ENCODE data around the gene TCEA2.

The TCEA2 gene

DNA sequence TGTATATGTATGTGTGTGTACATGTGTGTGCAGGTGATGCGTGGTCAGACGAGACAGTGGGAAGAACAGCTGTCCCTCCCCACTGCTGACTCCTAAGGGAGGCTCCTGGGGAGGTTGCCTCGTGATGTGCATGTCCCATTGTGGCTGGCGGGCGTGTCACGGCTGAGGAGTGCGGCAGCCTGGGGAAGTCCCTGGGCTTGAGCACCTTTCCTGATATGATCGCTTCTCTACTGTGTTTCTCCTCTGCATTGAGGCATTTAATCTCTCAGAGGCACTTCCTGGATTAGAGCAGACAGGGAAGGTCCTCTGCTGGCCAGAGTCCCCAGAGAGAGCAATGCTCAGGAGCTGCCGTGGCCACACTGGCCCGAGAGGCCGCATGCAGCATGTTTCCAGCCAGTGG is 32.9 kb downstream of the TCEA2 start:
- Histone ChIP-seq H3K9me3 (ENCODE audit: control extremely low read depth in 1 of 5, control insufficient read depth in 4 of 5, insufficient read depth in 2 of 5, low read depth in 1 of 5, low read length in 4 of 5) (no peaks in the 10 kb centered on the region), H3K4me1 (ENCODE audit: control extremely low read depth in 1 of 4, control insufficient read depth in 4 of 4, insufficient read depth in 4 of 4, low read length in 3 of 4) (peaks cover 0 to 3% (median 0%) of the 10 kb centered on the region in 4 experiments), H3K36me3 (ENCODE audit: control insufficient read depth in 4 of 4, insufficient read depth in 4 of 4, low read length in 3 of 4) (peaks cover 2 to 43% (median 15%) of the 10 kb centered on the region in 4 experiments), H3K27me3 (replicated peaks in 2 of 5; ENCODE audit: control insufficient read depth in 4 of 5, insufficient read depth in 5 of 5, low read length in 4 of 5) (no peaks in the 10 kb centered on the region), H3K4me3 (ENCODE audit: control insufficient read depth in 1 of 7, extremely low read depth in 1 of 7, insufficient read depth in 4 of 7, low read depth in 2 of 7, low read length in 6 of 7) (no peak overlapping the region), H3K27ac (ENCODE audit: insufficient read depth in 1 of 2, low read depth in 1 of 2, low read length in 2 of 2, poor library complexity in 1 of 2, severe bottlenecking in 2 of 2) (no peak overlapping the region)
- ChIA-PET POLR2A (no interaction called here), CTCF (interaction anchor here (0.9 to 2.2 kb wide), 4 partner anchors 10 to 24 kb away, joined by 3 to 10 read pairs (median 4); partner anchors contain the start of gene LKAAEAR1)
- no peak for DNase-seq
- 95% methylated on average over 9 of the region's 11 CpGs for WGBS (ENCODE audit: insufficient coverage)

DNA sequence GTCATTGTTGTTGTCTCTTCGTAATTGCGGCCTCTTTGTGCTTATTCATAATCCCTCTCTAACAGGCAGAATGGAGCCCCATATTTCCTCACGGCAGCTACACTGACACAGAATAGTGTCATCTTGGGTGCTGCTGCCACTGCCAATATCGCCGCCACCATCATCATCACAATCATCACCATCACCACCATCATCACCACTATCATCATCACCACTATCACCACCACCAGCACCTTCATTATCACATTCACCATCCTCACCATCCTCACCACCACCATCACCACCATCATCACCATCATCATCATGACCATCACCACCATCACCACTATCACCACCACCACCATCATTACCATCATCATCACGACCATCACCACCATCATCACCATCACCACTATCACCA is 33.5 kb downstream of the TCEA2 start:
- CTCF ChIA-PET = interaction anchor here (0.9 to 2.2 kb wide), 3 partner anchors 13 to 23 kb away, joined by 3 to 10 read pairs (median 4); partner anchors contain the start of gene LKAAEAR1
- 93% methylated on average over 5 of the region's 6 CpGs for WGBS (ENCODE audit: insufficient coverage)

DNA sequence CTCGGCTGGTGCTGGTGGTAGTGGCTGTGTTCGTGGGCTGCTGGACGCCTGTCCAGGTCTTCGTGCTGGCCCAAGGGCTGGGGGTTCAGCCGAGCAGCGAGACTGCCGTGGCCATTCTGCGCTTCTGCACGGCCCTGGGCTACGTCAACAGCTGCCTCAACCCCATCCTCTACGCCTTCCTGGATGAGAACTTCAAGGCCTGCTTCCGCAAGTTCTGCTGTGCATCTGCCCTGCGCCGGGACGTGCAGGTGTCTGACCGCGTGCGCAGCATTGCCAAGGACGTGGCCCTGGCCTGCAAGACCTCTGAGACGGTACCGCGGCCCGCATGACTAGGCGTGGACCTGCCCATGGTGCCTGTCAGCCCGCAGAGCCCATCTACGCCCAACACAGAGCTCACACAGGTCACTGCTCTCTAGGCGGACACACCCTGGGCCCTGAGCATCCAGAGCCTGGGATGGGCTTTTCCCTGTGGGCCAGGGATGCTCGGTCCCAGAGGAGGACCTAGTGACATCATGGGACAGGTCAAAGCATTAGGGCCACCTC is 35.5 kb downstream of the TCEA2 start:
- no peak overlapping the region for H3K4me3 ChIP-seq (ENCODE audit: control insufficient read depth in 1 of 7, extremely low read depth in 1 of 7, insufficient read depth in 4 of 7, low read depth in 2 of 7, low read length in 6 of 7)
- ChIA-PET POLR2A (no interaction called here), CTCF (interaction anchor here (1.3 to 4.9 kb wide), 5 partner anchors 11 to 46 kb away, joined by 4 to 28 read pairs (median 7); partner anchors contain the start of genes LKAAEAR1 and NPBWR2)
- H3K9me3 ChIP-seq (ENCODE audit: control extremely low read depth in 1 of 5, control insufficient read depth in 4 of 5, insufficient read depth in 2 of 5, low read depth in 1 of 5, low read length in 4 of 5) = no peaks in the 10 kb centered on the region
- WGBS (ENCODE audit: insufficient coverage) = 98% methylated on average over 26 of the region's 28 CpGs
- H3K27ac ChIP-seq (ENCODE audit: insufficient read depth in 1 of 2, low read depth in 1 of 2, low read length in 2 of 2, poor library complexity in 1 of 2, severe bottlenecking in 2 of 2) = no peak overlapping the region
- H3K4me1 ChIP-seq (ENCODE audit: control extremely low read depth in 1 of 4, control insufficient read depth in 4 of 4, insufficient read depth in 4 of 4, low read length in 3 of 4) = peaks cover 0 to 13% (median 11%) of the 10 kb centered on the region in 4 experiments
- H3K36me3 ChIP-seq (ENCODE audit: control insufficient read depth in 4 of 4, insufficient read depth in 4 of 4, low read length in 3 of 4) = peaks cover 2 to 43% (median 15%) of the 10 kb centered on the region in 4 experiments
- no peak for DNase-seq
- H3K27me3 ChIP-seq (replicated peaks in 2 of 5; ENCODE audit: control insufficient read depth in 4 of 5, insufficient read depth in 5 of 5, low read length in 4 of 5) = peaks cover 0 to 3% (median 0%) of the 10 kb centered on the region in 5 experiments

More for the DNA sequence above, 33.5 kb downstream of the TCEA2 start:
- no peak overlapping the region for H3K4me3 ChIP-seq (ENCODE audit: control insufficient read depth in 1 of 7, extremely low read depth in 1 of 7, insufficient read depth in 4 of 7, low read depth in 2 of 7, low read length in 6 of 7)
- H3K4me1 ChIP-seq (ENCODE audit: control extremely low read depth in 1 of 4, control insufficient read depth in 4 of 4, insufficient read depth in 4 of 4, low read length in 3 of 4) = peaks cover 0 to 4% (median 2%) of the 10 kb centered on the region in 4 experiments
- peaks cover 2 to 43% (median 15%) of the 10 kb centered on the region in 4 experiments for H3K36me3 ChIP-seq (ENCODE audit: control insufficient read depth in 4 of 4, insufficient read depth in 4 of 4, low read length in 3 of 4)
- POLR2A ChIA-PET = no interaction called here
- no peak overlapping the region for H3K27ac ChIP-seq (ENCODE audit: insufficient read depth in 1 of 2, low read depth in 1 of 2, low read length in 2 of 2, poor library complexity in 1 of 2, severe bottlenecking in 2 of 2)
- no peaks in the 10 kb centered on the region for H3K9me3 ChIP-seq (ENCODE audit: control extremely low read depth in 1 of 5, control insufficient read depth in 4 of 5, insufficient read depth in 2 of 5, low read depth in 1 of 5, low read length in 4 of 5)
- DNase-seq = no peak
- H3K27me3 ChIP-seq (replicated peaks in 2 of 5; ENCODE audit: control insufficient read depth in 4 of 5, insufficient read depth in 5 of 5, low read length in 4 of 5) = no peaks in the 10 kb centered on the region

DNA sequence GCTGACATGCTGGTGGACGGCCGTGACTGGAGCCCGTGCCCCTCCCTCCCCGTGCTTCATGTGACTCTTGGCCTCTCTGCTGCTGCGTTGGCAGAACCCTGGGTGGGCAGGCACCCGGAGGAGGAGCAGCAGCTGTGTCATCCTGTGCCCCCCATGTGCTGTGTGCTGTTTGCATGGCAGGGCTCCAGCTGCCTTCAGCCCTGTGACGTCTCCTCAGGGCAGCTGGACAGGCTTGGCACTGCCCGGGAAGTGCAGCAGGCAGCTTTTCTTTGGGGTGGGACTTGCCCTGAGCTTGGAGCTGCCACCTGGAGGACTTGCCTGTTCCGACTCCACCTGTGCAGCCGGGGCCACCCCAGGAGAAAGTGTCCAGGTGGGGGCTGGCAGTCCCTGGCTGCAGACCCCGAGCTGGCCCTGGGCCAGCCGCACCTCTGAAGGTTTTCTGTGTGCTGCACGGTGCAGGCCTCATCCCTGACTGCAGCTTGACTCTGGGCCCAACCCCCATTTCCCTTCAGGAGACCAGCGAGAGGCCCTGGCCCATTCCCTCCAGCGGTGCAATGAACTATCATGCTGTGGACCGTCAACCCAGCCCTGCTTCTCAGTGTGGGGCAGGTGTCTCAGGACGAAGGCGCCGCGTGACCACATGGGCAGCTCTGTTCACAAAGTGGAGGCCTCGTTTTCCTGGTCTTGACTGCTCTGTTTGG is 36.2 kb downstream of the TCEA2 start:
- peaks cover 0 to 3% (median 0%) of the 10 kb centered on the region in 5 experiments for H3K27me3 ChIP-seq (replicated peaks in 2 of 5; ENCODE audit: control insufficient read depth in 4 of 5, insufficient read depth in 5 of 5, low read length in 4 of 5)
- H3K27ac ChIP-seq (ENCODE audit: insufficient read depth in 1 of 2, low read depth in 1 of 2, low read length in 2 of 2, poor library complexity in 1 of 2, severe bottlenecking in 2 of 2) = no peak overlapping the region
- no peak overlapping the region for H3K4me3 ChIP-seq (ENCODE audit: control insufficient read depth in 1 of 7, extremely low read depth in 1 of 7, insufficient read depth in 4 of 7, low read depth in 2 of 7, low read length in 6 of 7)
- WGBS (ENCODE audit: insufficient coverage) = 95% methylated on average over 20 of the region's 21 CpGs
- no peak for DNase-seq
- no peaks in the 10 kb centered on the region for H3K9me3 ChIP-seq (ENCODE audit: control extremely low read depth in 1 of 5, control insufficient read depth in 4 of 5, insufficient read depth in 2 of 5, low read depth in 1 of 5, low read length in 4 of 5)
- H3K4me1 ChIP-seq (ENCODE audit: control extremely low read depth in 1 of 4, control insufficient read depth in 4 of 4, insufficient read depth in 4 of 4, low read length in 3 of 4) = peaks cover 0 to 13% (median 11%) of the 10 kb centered on the region in 4 experiments
- POLR2A ChIA-PET = no interaction called here
- peaks cover 2 to 43% (median 15%) of the 10 kb centered on the region in 4 experiments for H3K36me3 ChIP-seq (ENCODE audit: control insufficient read depth in 4 of 4, insufficient read depth in 4 of 4, low read length in 3 of 4)
- CTCF ChIA-PET = interaction anchor here (1.1 to 4.9 kb wide), 6 partner anchors 11 to 47 kb away, joined by 3 to 28 read pairs (median 6); partner anchors contain the start of genes LKAAEAR1 and NPBWR2

DNA sequence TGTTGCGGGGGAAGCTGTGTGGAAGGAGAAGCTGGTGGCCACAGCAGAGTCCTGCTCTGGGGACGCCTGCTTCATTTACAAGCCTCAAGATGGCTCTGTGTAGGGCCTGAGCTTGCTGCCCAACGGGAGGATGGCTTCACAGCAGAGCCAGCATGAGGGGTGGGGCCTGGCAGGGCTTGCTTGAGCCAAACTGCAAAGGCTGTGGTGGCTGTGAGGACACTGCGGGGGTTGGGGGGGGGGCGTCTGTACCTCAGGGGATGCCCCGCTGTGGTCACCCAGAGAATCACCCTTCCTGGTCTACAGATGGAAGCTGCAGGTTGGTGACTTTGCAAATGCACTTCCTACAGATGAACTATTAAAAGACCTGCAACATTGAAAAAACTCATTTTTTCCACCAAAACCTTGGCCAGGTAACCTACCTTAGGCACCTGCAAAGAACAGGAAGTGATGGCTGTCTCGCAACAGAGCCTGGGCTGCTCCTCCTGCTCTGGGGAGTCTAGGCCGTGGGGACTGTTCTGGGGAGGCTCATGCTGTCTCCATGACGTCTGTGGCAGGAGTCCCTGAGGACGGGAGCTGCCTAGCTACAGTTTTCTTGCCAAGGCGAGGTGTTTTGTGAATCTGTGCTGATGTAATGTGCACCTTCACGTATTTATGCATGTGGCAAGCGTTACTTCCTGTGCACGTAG is 37.0 kb downstream of the TCEA2 start:
- ChIA-PET CTCF (interaction anchor here (1.1 to 4.9 kb wide), 6 partner anchors 10 to 48 kb away, joined by 3 to 28 read pairs (median 6); partner anchors contain the start of genes LKAAEAR1 and NPBWR2), POLR2A (no interaction called here)
- no peak for DNase-seq
- peaks cover 0 to 3% (median 0%) of the 10 kb centered on the region in 5 experiments for H3K27me3 ChIP-seq (replicated peaks in 2 of 5; ENCODE audit: control insufficient read depth in 4 of 5, insufficient read depth in 5 of 5, low read length in 4 of 5)
- H3K27ac ChIP-seq (ENCODE audit: insufficient read depth in 1 of 2, low read depth in 1 of 2, low read length in 2 of 2, poor library complexity in 1 of 2, severe bottlenecking in 2 of 2) = no peak overlapping the region
- 95% methylated on average over 12 of the region's 14 CpGs for WGBS (ENCODE audit: insufficient coverage)
- no peak overlapping the region for H3K4me3 ChIP-seq (ENCODE audit: control insufficient read depth in 1 of 7, extremely low read depth in 1 of 7, insufficient read depth in 4 of 7, low read depth in 2 of 7, low read length in 6 of 7)
- H3K36me3 ChIP-seq (ENCODE audit: control insufficient read depth in 4 of 4, insufficient read depth in 4 of 4, low read length in 3 of 4) = peaks cover 2 to 43% (median 15%) of the 10 kb centered on the region in 4 experiments
- no peaks in the 10 kb centered on the region for H3K9me3 ChIP-seq (ENCODE audit: control extremely low read depth in 1 of 5, control insufficient read depth in 4 of 5, insufficient read depth in 2 of 5, low read depth in 1 of 5, low read length in 4 of 5)
- peaks cover 0 to 13% (median 11%) of the 10 kb centered on the region in 4 experiments for H3K4me1 ChIP-seq (ENCODE audit: control extremely low read depth in 1 of 4, control insufficient read depth in 4 of 4, insufficient read depth in 4 of 4, low read length in 3 of 4)

DNA sequence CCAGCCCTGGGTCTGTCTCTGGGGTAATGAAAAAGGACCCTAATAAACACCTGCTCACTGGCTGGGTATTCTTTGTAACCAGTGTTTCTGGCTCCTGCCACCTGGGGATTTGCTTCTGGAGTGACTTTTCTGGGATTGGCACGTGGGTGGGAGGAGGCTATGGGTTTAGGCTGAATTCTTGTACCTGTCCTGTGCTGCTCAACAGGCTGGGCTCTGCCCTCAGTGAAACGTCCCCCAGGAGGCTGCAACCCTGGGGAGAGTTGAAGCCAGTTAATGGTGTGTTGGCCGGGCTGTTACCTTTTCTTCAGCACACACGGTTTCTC is 37.5 kb downstream of the TCEA2 start:
- Histone ChIP-seq H3K4me1 (ENCODE audit: control extremely low read depth in 1 of 4, control insufficient read depth in 4 of 4, insufficient read depth in 4 of 4, low read length in 3 of 4) (peaks cover 0 to 13% (median 11%) of the 10 kb centered on the region in 4 experiments), H3K9me3 (ENCODE audit: control extremely low read depth in 1 of 5, control insufficient read depth in 4 of 5, insufficient read depth in 2 of 5, low read depth in 1 of 5, low read length in 4 of 5) (no peaks in the 10 kb centered on the region), H3K4me3 (ENCODE audit: control insufficient read depth in 1 of 7, extremely low read depth in 1 of 7, insufficient read depth in 4 of 7, low read depth in 2 of 7, low read length in 6 of 7) (no peak overlapping the region), H3K36me3 (ENCODE audit: control insufficient read depth in 4 of 4, insufficient read depth in 4 of 4, low read length in 3 of 4) (peaks cover 2 to 43% (median 15%) of the 10 kb centered on the region in 4 experiments), H3K27me3 (replicated peaks in 2 of 5; ENCODE audit: control insufficient read depth in 4 of 5, insufficient read depth in 5 of 5, low read length in 4 of 5) (peaks cover 0 to 3% (median 0%) of the 10 kb centered on the region in 5 experiments), H3K27ac (ENCODE audit: insufficient read depth in 1 of 2, low read depth in 1 of 2, low read length in 2 of 2, poor library complexity in 1 of 2, severe bottlenecking in 2 of 2) (no peak overlapping the region)
- DNase-seq = no peak
- ChIA-PET POLR2A (no interaction called here), CTCF (interaction anchor here (2.4 to 4.9 kb wide), 2 partner anchors 9 to 17 kb away, joined by 7 to 28 read pairs; partner anchors contain the start of genes LKAAEAR1 and NPBWR2)
- WGBS (ENCODE audit: insufficient coverage) = 100% methylated on average over 4 of the region's 4 CpGs
